Neuron (in vitro differentiated cells): ENCODE data around the gene TNFRSF4.

Experiments
- H2AFZ ChIP-seq: one replicate; pipeline ENCODE4 v1.6.1; 2013; ENCODE audit warnings: low read depth, mild to moderate bottlenecking, inconsistent platforms, low read length, moderate library complexity
- H3K27me3 ChIP-seq: one replicate; pipeline ENCODE4 v1.6.1; 2013; ENCODE audit warnings: low read length; ENCODE audit not compliant: insufficient read depth
- H3K36me3 ChIP-seq: one replicate; pipeline ENCODE4 v1.6.1; 2013; ENCODE audit warnings: low read length; ENCODE audit not compliant: insufficient read depth
- H3K4me1 ChIP-seq: one replicate; pipeline ENCODE4 v1.6.1; 2013; ENCODE audit warnings: low read length; ENCODE audit not compliant: insufficient read depth
- H3K4me3 ChIP-seq: 2 replicates; pipeline ENCODE4 v1.5.1; 2013; ENCODE audit warnings: mild to moderate bottlenecking, low read length, moderate library complexity
- H3K9me3 ChIP-seq: one replicate; pipeline ENCODE4 v1.6.1; 2013; ENCODE audit warnings: low read length

TNFRSF4 gene

DNA sequence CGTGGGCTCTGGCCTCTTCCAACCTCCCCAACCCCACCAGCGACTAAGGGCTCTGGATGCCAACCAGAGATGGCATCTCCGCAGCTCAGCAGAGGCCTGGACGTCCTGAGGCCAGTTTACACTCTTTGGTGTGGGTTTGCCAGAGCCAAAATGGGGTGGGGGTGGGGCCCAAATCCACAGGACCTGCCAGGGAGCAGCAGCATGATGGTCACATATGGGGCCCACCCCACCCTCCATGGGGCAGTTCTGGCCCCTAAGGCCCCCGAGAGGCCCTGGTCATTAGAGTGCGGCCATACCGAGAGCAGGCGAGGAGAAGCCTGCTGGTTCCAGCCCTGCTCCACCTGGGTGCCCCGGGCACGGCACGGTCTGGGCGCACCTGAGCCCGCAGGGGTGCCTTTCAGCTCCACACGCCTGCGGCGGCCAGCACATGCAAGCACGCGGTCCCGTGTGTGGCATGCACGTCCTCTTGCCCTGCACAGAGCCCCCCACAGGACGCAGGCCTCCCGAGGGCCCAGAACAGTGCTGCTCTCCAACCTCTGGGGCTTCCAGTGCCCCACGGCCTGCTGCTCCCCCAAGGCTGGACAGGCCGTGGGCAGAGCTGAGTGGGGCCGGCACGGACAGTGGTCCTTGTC lies 27.8 kb upstream of the TNFRSF4 start:
- H3K27me3 ChIP-seq = peaks cover 4% of the 10 kb centered on the region
- H3K36me3 ChIP-seq = no peaks in the 10 kb centered on the region
- H3K4me1 ChIP-seq = peaks cover 31% of the 10 kb centered on the region
- no peak overlapping the region for H3K4me3 ChIP-seq
- H3K9me3 ChIP-seq = no peaks in the 10 kb centered on the region
- H2AFZ ChIP-seq = no peak overlapping the region

DNA sequence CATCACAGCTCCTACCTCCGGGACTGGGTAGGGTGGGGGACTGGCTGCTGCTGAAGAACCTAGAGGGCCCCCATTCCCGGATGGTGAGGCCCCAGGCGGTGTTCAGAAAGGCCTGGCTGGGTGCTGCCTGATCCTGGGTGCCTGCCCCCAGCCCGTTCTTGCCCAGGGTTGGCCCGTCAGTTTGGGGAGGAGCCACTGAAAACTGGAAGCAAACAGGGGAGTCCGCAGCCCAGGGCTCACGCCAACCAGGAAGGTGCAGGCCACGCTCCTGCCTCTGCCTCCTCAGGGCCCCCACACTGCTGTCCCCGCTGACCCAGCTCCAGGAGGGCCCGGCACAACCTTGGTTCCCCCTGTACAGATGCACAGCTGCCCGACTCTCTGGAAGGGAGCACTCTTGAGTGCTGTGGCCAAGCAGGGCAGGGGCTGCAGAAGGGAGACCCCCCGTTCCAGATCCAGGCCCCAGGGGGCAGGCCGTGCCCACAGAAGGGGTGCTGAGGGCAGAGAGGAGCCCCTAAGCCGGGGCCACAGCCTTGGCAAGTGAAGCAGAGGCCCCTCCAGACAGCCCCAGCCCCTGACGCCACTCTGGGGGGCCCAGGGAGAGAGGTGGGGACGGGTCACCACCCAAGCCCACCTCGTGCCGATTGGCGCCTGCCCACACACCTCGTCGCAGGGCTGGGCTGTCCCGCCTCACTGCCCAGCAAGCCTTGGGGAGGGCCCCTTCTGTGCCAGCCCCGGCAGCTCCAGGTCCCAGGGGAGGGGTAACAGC lies 27.1 kb upstream of the TNFRSF4 start:
- Histone ChIP-seq H2AFZ (no peak overlapping the region), H3K4me1 (peaks cover 31% of the 10 kb centered on the region), H3K9me3 (no peaks in the 10 kb centered on the region), H3K36me3 (no peaks in the 10 kb centered on the region), H3K4me3 (no peak overlapping the region), H3K27me3 (peaks cover 3% of the 10 kb centered on the region)

DNA sequence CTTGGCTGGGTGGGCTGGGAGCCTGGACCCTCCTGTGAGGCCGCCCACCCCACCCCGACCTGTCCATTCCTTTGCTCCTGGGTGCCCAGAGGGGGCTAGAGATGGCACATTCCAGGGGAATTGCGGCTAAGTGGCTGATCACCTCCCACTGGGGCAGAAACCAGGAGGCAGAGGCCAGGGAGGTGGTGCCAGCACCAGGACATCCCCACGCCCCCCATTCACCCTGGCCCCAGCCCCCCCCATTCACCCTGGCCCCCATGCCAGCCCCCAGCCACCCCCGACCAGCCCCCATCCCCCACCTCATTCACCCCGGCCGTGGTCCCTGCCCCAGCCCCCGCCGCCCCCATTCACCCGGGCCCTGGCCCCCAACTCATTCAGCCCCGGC lies 26.4 kb upstream of the TNFRSF4 start:
- H3K27me3 ChIP-seq = no peaks in the 10 kb centered on the region
- no peak overlapping the region for H2AFZ ChIP-seq
- H3K4me3 ChIP-seq = no peak overlapping the region
- no peaks in the 10 kb centered on the region for H3K36me3 ChIP-seq
- peaks cover 31% of the 10 kb centered on the region for H3K4me1 ChIP-seq
- no peaks in the 10 kb centered on the region for H3K9me3 ChIP-seq

DNA sequence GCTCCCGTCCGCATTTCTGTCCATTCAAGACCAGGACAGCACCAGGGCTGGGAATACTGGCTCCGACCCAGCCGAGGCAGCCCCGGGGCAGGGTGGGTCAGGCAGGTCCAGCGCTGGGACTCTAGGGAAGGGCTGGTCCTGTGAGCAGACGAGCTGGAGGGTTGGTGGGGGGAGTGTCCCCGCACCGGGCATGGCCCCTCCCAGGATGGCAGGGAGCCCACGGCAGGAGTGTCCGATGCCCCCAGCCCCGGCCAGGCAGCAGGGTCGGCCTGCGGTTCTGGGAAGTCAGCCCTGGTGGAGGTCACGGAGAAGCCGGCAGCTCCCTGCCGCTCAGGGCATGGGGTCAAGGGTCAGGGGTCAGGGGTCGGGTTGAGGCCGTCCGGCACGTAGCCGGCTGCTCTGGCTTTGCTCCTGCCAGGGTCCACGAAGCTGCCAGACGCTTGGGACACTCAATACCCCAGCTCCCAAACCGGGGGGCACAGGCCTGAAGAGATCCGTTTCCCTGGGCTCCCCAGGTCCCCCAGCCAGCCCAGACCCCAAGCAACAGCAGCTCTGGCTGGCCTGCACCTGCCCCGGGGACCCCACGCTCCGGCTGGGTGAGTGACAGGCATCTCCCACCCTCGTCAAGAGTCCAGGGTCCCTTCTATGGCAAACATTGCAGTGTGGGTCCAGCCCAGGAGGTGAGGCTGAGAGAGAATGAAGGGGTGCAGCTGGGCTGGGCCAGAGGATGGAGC lies 25.8 kb upstream of the TNFRSF4 start:
- Histone ChIP-seq H3K4me1 (peaks cover 31% of the 10 kb centered on the region), H3K9me3 (no peaks in the 10 kb centered on the region), H2AFZ (no peak overlapping the region), H3K4me3 (no peak overlapping the region), H3K27me3 (no peaks in the 10 kb centered on the region), H3K36me3 (no peaks in the 10 kb centered on the region)

DNA sequence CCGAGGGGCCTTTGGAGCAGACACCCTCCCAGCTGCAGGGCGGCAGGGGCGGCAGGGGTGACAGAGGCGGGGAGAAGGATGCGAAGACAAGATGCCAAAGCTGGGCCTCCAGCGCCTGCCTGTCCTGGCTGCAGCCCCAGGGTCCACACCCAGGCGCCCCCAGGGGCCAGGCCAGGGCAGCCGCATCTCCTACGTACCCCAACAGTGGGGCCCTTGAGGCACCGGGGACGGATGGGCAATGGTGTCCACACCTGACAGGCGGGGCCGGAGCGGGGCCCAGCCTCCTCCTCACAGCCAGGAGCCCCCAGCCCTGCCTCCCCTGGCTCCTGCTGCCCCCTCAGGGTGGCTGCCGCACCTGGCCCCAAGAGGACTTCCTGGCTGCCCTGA lies 25.3 kb upstream of the TNFRSF4 start:
- Histone ChIP-seq H3K9me3 (no peaks in the 10 kb centered on the region), H3K4me3 (no peak overlapping the region), H2AFZ (no peak overlapping the region), H3K4me1 (peaks cover 31% of the 10 kb centered on the region), H3K27me3 (no peaks in the 10 kb centered on the region), H3K36me3 (peaks cover 1% of the 10 kb centered on the region)

DNA sequence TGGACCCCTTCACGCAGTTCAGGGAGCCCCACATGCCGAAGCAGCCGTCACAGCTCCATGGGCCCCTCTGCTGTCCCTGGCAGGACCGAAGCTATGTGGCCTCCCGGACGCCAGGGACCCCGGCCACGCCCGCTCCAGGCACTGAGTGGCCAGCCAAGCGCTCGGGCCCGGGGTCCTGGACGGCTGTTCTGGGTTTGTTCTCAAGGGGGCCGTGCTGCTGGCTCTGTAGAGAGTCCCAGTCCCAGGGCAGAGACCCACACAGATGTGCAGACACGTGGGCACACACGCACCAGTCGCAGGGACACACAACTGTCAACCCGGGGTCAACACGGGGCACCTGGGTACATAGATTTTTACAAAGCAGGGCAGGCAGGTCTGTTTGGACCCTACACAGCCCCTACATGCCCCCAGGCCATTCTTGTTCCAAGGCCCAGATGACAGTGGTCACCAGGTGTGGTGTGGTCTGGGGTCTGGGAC lies 24.8 kb upstream of the TNFRSF4 start:
- Histone ChIP-seq H3K4me1 (peaks cover 31% of the 10 kb centered on the region), H2AFZ (no peak overlapping the region), H3K4me3 (no peak overlapping the region)

DNA sequence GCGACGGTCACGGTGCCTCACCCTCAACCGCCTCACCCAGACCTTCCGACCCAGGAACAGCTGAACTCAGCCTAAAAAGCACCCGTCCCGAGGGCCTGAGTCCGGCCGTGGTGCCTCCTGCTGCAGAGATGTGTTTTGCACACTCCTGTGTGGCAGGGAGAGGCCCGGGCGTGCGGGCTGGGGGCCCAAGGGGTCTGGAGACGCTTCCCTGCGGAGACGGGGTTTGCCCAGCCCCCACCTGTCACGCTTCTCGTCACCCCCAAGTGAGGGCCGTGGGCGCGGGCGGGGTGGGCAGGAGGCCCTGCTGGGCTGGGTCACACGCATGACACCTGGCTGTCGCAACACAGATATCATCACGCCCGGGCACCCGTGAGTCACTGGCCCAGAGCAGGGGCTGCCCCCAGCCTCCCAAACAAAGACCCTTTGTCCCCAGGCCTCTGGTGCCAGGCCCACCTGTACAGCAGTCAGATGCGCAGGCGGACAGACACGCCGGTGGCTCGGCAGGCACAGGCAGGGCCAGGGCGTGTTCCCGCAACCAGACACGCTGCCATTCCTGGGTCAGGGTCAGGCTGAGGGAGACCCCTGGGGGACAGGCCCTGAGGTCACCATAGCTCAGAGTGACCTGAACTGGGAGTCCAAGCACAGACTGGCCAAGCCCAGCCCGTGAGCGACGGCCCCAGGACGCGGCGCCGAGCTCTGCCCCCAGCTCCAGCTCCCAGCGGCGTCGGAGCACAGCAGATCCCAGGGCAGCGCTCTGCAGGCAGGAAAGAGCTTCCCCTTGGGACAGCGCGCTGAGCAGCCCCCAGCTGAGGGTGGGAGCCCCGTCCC lies 24.1 kb upstream of the TNFRSF4 start:
- Histone ChIP-seq H2AFZ (no peak overlapping the region), H3K4me1 (peaks cover 28% of the 10 kb centered on the region), H3K36me3 (peaks cover 2% of the 10 kb centered on the region), H3K4me3 (no peak overlapping the region), H3K27me3 (no peaks in the 10 kb centered on the region), H3K9me3 (no peaks in the 10 kb centered on the region)

More for the DNA sequence above, 24.8 kb upstream of the TNFRSF4 start:
- H3K9me3 ChIP-seq = no peaks in the 10 kb centered on the region
- H3K27me3 ChIP-seq = no peaks in the 10 kb centered on the region
- peaks cover 2% of the 10 kb centered on the region for H3K36me3 ChIP-seq

DNA sequence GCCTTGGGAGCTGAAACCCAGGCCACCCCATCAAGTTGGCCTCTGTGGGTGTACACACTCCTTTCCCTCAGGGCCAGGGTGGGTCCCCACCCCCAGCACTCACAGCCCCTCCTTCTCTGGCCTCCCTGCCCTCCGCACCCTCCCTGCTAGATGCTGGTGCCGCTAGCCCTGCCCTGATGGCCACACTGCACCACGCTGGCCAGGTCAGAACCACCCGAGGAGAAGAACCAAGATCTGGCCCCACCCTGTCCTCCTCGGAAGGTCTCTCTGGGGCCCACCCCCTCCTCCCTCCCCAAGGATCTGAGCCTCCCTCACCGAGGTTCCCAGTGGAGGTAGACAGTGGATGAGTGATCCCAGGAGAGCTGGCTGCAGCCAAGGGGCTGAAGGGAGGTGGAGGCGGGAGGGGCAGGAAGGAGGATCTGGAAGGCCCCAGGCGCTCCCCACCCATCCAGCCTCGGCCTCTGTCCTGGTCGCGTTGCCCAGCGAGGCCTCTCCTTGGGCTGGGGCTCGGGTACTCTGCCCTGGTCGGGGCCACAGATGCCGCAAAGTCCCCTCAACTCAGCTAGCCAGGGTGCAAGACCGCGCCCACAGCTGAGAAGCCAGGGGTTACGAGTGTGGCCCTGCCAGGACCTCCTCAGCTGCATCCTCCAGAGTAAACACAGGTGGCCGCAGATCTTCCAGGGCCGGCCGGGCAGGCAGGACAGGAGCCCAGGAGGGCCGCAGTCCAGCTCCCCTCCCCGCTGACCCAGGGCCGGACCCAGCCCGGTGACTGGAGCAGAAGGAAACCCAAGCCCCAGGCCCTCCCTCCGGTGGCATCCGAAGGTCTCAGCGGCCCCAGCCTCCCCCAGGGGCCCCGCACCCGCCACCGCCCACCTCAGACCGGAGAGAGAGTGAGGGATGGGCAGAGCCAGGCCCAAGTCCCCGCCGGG lies 23.3 kb upstream of the TNFRSF4 start:
- H3K36me3 ChIP-seq = peaks cover 4% of the 10 kb centered on the region
- H3K4me1 ChIP-seq = peaks cover 34% of the 10 kb centered on the region
- no peak overlapping the region for H3K4me3 ChIP-seq
- H3K27me3 ChIP-seq = no peaks in the 10 kb centered on the region
- peaks cover 2% of the 10 kb centered on the region for H3K9me3 ChIP-seq
- no peak overlapping the region for H2AFZ ChIP-seq

DNA sequence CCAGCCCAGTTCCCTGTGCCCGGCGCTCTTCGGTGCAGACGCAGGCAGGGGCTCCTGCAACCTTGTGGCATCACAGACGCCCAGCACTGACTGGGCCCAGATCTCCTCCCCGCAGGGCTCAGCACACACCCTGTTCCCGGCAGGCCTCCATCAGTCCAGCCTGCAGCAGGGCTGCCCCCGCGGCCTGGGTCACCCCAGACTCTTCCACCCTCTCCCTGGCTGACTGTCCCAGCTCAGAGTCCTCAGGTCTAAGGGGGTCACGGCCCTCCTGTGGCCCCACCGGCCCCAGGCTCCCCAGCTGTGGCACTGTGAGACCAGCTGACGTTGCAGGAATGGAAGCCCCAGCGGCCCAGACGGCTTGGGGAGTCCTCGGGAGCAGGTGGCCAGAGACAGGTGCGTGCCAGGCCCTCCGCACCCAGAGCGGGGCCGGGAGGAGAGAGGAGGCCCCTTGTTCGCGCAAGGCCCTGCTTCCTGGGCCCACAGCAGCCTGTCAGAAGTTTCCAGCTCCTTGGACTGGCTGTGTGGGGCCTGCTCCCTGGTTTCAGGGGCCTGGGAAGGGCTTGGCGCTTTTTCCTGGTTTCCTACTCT lies 22.3 kb upstream of the TNFRSF4 start:
- H3K4me3 ChIP-seq = no peak overlapping the region
- peaks cover 2% of the 10 kb centered on the region for H3K9me3 ChIP-seq
- peaks cover 35% of the 10 kb centered on the region for H3K4me1 ChIP-seq
- peaks cover 4% of the 10 kb centered on the region for H3K36me3 ChIP-seq
- no peak overlapping the region for H2AFZ ChIP-seq
- no peaks in the 10 kb centered on the region for H3K27me3 ChIP-seq

DNA sequence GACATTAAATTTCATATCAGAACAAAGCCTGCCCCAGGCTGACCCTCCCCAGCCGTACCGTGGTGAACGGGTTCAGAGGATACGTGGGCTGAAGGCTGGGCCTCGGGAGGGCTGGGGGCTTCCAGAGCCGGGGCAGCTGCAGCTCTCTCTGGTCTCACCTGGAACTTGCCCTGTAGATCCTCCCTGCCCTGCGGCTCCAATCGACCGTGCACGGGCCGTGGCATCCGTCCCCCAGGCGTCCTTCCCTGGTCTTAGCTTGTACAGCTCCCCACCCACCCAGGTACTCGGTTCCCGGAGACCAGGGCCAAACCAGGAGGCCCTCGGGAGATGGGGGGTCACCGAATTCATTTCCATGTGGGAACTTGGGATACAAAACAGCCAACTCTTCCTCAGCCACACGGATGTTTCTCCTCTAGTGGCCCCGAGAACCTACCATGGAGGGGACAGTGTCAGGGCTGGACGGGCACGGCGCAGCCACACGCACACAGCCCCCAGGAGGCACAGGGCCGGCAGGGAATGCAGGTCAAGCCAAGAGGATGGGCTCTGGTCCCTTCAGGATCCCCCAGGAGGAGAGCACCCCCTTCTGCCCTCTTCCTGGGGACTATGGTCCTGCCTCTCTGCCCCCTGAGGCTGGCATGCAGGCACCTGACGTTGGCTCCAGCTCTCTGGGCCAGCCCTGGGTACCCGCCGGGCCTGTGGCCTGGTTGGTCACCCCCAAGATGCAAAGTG lies 21.2 kb upstream of the TNFRSF4 start:
- H3K36me3 ChIP-seq = peaks cover 4% of the 10 kb centered on the region
- no peaks in the 10 kb centered on the region for H3K27me3 ChIP-seq
- peaks cover 41% of the 10 kb centered on the region for H3K4me1 ChIP-seq
- peaks cover 2% of the 10 kb centered on the region for H3K9me3 ChIP-seq
- no peak overlapping the region for H2AFZ ChIP-seq
- no peak overlapping the region for H3K4me3 ChIP-seq

DNA sequence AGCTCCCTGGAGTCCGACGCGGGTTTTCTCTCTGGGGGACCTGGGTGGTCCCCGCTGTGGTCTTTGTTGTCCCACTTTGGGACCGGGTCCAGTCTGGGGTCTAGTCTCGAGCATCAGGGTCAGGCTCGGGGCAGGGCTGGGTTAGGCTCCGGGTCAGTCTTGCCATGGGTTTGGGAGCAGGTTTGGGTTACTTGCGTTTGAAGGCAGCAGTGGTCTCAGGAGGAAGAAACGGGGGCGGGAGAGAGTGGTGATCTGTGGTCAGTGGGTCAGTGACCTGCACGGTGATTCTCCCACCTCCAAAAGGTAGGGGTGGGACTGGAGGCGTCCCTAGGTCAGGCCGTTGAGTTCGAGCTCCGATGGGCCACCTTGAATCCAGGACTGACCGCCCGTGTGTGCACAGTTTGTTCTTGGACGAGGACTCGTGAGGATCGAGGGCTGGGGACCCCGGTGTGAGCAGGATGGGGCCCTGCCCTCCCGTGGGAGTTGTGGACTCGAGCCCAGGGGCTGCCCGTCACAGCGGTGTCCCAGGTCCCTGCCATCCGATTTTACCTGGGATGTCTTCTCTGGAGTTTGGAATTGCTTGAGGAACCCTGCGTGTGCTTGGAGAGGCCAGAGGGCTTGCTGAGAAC lies 20.3 kb upstream of the TNFRSF4 start:
- Histone ChIP-seq H3K4me1 (peaks cover 34% of the 10 kb centered on the region), H3K36me3 (peaks cover 8% of the 10 kb centered on the region), H3K4me3 (no peak overlapping the region), H3K9me3 (peaks cover 2% of the 10 kb centered on the region), H2AFZ (no peak overlapping the region), H3K27me3 (no peaks in the 10 kb centered on the region)
